HG03196 (cell line): Measurements from ENCODE around the gene PCNX2.

Source experiments
- ATAC-seq: cut with Tn5 transposase; IDR thresholded peaks from one replicate; pipeline ENCODE4 v1.9.1; 2021; ENCODE audit not compliant: unreplicated experiment

The PCNX2 gene

DNA sequence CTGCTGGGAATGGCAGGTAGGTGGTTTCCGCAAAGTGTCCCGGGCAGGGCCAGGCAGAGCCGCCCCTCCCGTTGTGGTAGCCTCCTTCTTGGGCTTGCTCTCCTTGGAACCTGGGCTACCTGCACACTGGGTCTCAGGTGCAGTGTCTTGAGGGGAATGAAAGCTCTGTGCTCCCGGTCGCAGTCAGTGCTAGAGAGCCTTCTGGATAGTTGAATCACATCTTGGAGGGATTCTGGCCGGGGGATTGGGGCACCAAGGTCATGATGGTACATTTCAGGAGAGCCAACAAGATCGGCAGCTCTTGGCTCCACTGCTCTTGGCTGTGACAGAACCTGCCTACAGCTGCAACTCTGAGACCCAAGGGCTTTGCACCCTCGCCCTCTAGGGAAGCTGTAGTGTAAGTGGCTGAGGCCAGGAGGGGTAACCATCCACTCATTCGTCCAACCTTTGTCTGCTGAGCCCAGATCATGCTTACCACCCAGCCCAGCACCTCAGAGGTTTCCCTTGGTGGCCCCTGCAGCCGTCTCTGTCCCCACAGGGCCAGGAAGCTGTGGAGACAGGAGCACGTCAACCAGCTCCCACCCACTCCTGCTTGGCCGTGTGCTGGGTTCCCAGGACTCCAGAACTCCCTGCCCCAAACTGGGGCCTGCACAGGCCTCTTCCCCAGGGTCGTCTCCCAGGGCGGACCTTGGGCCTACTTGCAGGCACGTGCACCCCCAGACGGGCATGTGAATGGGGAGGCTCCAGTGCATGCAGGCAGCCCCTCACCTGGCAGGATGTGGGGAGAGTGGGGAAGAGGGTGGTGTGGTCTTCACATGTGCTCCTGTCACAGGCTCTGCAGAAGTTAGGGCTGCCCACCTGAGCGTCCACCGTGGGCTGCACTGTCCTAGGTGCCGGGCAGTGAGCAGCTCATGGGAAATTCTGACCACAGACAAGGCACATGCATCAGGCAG is 305.1 kb downstream of the PCNX2 start:
- ATAC-seq = no peak

DNA sequence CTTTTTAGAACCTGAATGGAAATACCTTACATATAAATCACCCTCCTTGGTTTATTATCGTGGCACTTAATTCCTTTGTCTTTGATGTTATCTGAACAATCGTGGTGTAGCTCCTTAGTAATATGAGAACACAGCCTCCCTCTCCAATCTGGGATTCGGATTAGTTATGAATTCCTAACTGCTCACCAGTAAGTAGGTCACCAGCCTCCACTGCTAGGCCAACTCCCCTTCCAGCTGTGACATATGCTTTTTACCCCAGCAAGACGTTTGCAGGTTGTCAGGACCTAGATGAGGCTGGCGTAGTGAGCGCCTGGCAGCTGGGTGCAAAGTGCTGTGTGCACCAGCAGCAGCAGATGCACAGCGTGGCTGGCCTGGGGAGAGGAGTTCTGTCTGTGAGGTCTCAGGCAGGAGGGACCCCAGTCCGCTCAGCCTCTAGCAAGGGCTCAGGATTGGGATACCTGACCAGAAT is 306.9 kb downstream of the PCNX2 start:
- ATAC-seq = no peak

DNA sequence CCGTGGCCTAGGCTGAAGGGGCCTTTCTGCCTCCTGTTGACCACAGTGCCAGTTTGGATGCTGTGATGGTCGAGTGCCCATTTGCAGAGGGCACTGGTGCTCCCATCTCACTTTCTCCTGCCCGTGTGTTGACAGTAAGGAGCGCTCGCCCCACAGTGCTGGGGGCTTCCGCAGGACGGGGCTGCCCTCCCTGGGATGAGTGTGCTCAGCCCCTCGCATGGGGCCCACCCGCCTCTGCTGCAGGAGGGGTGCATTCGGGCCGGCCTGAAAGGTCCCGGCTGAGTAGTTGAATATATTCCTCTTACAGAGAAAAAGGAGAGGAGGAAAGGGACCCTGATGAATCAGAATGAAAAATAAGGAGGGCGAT is 307.8 kb downstream of the PCNX2 start:
- ATAC-seq = no peak

DNA sequence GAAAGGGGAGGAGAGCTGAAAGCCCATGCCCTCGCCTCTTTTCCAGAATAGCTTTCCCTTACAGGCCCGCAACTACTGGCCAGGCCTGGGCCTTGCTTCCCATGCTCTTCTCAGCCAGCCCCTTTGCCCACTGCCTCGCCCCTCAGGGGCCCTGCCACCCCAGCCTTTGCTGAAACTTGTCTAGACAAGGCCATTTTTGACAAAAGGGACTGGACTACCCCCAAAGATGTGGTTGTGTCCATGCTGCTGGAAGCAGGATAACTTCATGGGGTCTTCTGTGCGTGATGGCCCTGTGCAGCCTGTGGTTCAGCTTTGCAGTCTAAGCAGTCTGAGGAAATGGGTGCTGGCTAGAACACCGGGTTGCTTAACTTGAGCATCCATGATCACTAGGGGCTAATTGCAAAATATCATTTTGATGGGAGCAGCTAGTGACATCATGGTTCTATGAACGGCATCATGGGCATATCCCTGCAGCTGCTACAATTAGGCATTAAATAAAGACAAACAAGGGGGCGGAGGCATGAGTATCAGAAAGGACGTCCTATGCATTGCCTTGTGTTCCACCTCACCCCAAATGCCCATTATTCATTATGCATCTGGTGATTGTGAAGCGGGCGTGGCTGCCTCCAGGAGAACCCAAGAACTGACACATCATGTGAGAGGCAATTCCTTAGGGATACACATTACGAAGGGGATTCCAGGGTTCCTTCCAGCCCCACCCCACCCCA is 308.3 kb downstream of the PCNX2 start:
- no peak for ATAC-seq

DNA sequence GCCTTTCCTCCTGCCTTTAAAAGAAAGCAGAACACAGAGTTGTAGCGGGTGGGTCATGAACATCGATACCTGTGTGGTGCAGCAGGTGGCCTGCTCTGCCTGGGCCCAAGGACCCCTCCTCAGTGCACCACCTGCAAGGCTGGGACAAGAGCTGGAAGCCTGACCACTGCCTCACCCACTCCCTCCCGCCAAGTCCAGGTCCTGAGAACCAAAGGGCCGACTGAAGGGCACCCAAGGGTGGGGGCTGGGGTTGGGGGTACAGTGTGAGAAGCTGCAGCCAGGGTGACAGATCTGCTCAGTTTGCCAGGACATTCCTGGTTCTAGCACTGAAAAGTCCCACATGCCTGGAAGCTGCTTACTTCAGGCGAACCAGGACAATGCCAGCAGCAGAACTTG is 309.0 kb downstream of the PCNX2 start:
- no peak for ATAC-seq

DNA sequence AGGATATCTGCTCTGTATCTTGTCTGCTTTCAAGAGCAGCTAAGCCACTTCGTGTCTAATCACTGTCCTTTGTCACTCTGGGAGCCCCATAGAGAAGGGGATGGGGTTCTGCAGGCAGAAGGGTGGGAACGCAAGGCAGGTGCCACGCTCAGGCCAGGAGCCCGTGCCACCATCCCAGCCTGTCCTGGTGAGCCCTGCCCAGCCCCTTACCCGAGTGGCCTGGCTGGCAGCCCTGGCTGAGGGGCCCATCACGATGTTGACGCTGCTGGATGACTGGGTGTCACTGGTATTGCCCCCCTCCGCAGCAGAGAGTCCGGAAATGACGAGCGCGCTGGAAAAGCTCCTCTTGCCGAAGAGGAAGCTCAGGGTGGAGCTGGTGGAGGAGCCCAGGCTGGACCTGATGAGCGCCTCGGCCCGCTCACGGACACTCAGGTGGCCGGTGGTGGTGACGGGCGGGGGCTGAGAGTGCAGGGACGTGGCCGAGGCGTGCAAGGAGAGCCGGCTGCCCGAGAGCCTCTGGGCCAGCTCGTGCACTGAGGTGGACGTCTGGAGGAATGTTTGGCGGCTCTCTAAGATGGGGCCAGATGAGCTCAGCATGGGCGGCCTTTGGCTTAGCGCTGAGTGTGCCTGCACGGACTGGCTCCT is 309.5 kb downstream of the PCNX2 start:
- no peak for ATAC-seq

DNA sequence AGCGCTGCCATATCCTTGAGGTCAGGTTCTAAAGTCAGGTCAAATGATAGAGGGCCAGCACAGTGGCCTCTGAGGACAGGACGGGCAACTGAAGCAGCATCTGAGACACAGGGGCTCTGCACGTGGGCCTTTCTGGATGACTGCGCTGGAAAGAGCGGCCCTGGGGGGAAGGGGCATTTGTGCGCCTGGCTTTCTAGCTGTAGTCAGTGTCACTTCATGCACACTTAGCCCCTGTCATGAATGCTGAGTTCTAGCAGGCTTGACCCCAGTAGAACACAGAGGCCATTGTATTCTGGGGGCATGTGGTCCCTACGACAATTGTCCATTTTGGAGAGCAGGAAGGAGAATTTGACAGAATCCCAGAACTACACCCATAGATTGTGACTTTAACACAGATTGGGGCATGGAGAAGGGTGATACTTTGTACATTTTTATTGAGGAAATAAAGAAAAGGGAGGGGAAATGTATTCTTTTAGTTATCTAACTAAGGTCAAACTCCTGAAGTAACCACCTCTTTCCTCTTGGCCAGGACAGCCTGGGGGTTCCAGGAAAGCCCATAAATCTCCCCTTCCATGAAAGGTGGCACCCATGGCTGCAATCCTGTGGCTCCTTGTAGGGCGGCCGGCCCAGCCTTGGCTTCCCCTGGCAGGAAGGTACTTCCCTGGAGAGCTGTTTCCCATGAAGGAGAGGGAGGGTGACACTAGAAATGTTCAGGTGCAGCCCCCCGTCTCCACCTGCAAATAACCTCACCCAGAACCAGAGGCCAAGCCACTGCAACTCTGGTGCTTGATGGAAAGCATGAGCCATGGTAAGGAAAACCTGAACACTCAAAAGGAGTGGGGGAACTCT is 310.7 kb downstream of the PCNX2 start:
- ATAC-seq = no peak

DNA sequence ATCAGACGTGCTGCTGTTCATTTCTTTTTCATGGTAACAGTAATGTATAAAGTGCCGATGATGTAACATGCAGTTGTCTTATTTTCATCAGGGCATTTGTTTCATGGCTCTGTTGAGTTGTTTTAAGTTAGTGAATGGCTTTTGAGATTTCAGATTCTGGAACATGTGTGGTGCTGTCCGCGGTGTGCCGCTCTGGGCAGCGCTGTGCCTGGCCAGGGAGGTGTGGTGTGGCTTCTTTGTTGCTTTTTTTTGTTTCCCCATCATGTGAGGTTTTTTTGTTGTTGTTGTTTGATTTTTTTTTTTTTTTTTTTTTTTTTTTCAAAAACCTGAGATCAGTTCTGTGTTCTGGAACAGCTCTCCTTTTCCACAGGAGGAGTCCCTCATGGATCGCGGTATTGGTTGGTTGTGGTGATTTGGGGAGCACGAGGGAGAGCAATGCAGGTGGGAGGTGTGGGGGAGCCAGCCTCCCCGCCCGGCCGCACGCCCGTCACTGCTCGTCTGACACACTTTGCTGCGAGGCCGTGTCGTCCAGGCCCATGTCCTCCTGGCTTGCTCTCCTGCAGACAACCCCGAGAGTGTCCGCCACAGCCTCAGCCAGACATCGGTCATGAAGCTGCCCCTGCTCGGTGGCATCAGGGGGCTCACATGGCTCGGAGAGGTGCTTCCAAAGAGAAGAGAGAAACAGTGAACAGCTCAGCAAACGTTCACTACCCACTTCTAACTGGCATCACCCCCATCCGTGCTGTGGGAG is 311.5 kb downstream of the PCNX2 start:
- no peak for ATAC-seq

DNA sequence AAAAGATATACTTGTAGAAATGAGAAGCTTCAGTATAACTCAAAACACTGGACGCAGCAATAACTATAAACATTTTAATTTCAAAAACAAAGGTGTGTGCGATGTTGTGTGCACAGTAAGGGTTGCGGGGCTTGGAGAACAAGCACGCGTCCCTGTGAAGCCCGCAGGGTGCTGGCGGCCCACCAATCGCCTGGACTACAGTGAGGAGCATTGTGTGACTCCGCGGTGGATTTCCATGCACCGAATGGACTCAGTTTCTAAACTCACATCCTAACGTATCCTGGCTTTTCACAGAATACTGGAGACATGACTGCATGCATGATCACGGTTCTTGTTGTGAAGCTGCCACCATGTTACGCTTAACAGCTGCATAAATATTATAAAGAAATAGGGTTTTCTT is 312.1 kb downstream of the PCNX2 start:
- no peak for ATAC-seq

DNA sequence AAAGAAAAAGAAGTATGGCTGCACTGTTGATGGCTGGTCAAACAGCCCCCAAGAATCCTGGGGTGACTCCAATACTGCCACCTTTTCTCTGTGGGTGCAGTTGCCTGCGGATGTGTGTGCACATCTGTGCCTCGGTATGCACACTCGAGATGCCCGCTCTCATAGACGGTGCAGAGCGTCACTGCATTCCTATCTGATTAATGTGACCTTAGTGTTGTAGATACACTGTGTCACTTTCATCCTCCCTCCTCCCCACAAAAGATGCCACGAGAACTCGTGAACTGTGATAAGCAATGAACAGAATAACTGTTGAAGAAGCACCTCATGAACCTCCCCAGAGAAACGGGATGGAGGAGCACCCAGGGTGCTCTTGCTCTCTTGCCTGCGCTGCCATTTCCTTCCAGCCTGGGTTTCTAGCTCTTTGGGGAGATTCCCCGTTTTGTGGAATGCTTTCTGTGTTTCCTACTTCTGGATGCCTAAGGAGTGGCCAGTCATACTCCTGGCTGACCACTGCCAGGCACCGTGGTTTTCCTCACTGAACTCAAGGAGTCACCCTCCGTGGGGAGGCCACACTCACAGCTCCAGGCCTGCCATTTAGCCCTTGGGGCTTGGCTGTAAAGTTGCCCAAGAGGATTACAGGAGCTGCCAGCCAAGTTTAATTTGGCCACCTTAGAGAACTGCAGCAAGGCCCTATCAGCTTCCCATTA is 313.1 kb downstream of the PCNX2 start:
- ATAC-seq = no peak

DNA sequence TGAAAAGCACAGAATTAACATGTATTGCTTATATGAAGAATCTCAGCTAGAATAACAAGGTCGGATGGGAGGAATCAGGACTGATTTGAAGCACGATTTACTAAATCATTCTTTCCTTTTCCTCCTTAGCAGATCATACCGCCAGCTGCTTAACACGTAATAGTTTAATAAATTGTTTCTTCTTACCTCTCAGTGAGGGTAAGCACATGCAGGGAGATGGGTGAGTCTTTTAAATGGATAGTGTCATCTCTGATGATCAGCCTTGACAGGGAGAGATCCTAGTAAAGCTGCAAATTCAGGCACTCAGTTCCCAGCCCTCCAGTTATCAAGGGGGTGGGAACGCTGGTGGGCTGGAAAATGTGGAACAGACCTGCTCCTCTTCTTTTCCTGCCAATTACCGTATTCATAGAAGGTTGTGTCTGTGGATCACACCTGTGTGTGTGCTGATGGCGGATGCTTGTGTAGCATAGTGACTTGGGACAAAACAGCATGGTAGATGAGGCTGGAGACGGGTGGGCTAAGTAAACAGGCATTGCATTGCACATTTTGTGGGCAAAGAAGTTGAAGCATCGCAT is 314.5 kb downstream of the PCNX2 start:
- no peak for ATAC-seq

DNA sequence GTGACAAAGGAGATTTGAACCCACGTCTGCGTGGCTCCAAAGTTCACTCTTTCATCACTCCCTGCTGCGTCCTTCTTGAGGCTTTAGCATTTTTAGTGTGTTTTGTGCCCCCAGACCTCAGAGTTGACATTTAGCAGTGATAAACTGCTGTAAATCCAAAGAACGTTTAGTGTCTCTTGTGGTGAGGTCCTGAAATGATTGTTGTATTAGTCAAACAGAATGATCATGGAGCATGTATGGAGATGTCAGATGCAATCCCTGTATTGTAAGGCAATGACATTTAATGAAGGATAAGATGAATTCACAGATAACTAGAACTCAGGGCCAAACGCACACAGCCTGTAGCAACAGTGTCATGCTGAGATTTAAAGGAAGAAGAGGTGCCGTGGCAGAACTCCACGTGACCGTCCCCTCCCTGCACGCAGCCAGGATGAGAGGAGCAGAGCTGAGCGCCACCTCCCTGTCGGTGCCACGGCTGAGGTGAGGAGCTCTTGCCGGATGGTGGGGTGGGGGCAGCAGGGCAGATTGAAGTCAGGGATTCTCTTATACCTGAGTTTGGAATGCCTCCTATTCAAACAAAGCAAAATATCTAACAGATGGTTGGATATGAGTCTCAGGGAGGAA is 315.1 kb downstream of the PCNX2 start:
- no peak for ATAC-seq

DNA sequence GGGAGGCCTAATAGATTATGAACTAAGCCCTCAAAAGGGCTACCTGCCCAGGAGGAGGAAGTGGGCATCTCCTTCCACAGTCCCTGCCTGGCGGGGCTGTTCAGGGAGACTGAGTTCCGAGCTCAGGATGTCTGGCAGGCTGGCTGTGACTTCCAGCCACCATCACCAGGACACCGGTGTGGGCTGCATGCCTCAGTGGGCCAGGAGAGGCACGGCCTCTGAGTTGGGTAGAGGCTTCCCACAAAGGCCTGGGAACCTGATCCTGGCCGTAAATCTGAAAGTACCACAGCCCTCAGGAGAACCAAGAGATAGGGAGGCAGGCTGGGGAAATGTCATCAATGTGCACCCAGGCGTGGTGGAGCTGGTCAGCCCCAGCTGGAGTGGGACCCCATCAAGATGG is 316.0 kb downstream of the PCNX2 start:
- no peak for ATAC-seq

DNA sequence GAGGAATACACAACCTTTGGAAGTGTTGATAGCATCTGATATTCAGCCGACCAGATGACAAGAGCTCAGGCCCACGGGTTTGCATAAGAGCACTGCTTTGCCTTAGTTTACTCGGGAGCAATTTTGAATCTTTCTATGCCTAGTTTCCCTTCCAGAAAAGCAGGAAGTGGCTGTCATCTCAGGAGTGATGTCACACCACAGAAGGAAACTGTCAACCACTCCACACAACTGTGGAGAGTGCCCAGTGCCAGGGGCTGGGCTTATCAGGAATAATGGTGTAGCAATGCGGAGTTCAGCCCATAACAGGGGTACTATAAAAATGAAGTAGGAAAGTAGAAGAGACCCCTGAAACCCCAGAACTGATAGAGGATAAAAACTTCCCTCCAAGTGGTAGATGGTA is 316.7 kb downstream of the PCNX2 start:
- no peak for ATAC-seq

DNA sequence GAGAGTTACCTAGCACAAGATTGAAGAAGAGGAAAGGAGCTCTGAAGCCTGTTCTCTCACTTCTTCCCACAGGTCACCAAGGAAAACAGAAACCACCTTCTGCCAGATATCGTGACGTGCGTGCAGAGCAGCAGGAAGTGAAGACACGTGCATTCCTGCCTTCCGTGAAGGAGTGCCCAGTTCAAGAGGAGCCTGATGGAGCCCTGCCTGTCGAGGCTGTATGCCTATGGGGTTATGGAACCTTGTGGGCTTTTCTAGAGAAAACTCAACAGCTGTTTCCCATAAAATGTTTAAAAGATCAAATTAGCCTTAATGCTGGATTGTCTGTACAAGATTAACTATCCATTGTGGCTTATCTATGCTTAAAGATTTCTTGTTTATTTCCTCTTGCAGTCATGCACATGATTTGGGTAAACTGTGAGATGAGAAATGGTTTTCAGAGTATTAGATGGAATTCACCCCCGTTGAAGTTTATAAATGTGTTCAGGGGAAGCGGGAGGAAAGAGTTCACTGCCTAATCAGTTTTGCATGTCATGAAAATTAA is 317.4 kb downstream of the PCNX2 start:
- no peak for ATAC-seq

DNA sequence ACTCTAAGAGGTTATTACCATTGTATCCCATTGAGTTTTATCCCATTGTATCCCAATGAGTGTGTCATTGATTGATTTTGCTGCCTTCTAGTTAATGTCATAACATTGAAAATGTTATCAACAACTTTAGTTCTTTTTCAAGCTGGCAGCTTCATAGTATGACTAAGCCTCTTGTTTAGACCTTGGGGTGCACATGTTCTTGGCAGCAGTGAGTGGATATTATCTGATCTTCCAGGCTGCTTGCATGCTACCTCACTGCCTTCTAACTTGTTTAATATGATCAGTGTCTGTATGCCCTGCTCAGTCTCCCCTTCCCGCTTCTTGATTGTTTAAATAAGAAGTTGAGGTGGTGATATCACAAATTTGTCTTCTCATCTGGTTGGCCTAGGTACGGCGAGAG is 320.6 kb downstream of the PCNX2 start:
- ATAC-seq = no peak

DNA sequence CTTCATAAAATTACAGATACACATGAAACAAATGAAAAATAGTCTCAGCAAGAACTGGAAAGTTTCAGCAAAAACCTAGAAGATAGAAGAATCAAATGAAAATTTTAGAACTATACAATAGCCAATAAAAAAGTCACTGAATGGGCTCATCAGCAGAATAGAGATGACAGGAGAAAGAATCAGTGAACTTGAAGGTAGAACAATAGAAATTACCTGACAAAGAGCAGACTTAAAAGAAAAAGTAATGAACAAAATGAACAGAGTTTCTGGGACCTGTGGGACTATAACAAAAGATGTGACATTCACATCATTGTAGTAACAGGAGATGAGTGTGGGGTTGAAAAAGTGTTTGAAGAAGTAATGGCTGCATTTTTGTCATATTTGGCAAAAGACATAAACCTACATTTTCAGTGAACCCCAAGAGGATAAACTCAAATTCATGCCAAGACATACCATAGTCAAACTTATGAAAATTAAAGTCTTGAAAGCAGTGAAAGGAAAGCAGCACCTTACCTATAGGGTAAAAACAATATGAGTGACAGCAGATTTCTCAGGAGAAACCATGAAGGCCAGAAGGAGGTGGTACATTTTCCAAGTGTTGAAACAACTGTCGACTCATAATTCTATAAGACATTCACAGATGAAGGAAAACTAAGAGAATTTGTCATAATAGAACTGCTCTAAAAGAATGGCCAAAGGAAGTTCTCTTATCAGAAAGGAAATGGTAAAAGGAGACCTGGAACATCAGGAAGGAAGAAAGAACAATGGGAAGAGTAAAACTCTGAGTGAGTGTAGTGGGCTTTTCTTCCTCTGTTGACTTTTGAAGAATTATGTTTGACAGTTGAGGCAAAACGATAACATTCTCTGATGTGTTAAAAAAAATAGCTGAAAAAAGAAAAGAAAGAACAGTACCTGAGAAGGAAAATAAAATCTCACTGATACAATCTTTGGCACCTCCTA is 321.6 kb downstream of the PCNX2 start:
- no peak for ATAC-seq
